Gastroesophageal sphincter (tissue), 3 donors: ENCODE data around the gene UBQLN1.

Source experiments
- CTCF ChIP-seq, 4 experiments: fragments of 200-600 bp in 2 of 4; fragments of 450-650 bp in 2 of 4; sonication (generic) in 1 of 4; IDR thresholded peaks; one replicate each; pipeline ENCODE4 v1.5.1; 2017 to 2019; ENCODE audit warnings: antibody characterized with exemption in 4 of 4, mild to moderate bottlenecking in 2 of 4, moderate library complexity in 2 of 4
- EP300 ChIP-seq: sonication (generic); formaldehyde crosslinking; IDR thresholded peaks from one replicate; pipeline ENCODE4 v1.6.1; 2017; ENCODE audit warnings: antibody characterized with exemption, mild to moderate bottlenecking
- POLR2A ChIP-seq, 2 donors: fragments of 450-650 bp; IDR thresholded peaks; one replicate each; pipeline ENCODE4 v1.6.1; 2017; ENCODE audit warnings: antibody characterized with exemption in 2 of 2, mild to moderate bottlenecking in 2 of 2, moderate library complexity in 1 of 2
- POLR2AphosphoS5 ChIP-seq: sonication (generic); formaldehyde crosslinking; IDR thresholded peaks from one replicate; pipeline ENCODE4 v1.6.1; 2017; ENCODE audit warnings: antibody characterized with exemption

GRCh38 chr9:83744206-83744605 lies 36.4 kb upstream of the UBQLN1 start:
- TF ChIP-seq CTCF (IDR thresholded peaks at IDR 0.05) (no peak), POLR2AphosphoS5 (no peak), EP300 (no peak), POLR2A (IDR thresholded peaks at IDR 0.05) (no peak)
